BLaER1 treated with 17β-estradiol and CSF1 and Interleukin-3, amounts not matched to agents 10 nM and 100 nM (cell line): ENCODE measurements around the gene MUL1.

Experiments
- H3K27ac ChIP-seq, 11 experiments: shearing (Covaris generic); formaldehyde crosslinking; 2 replicates each; pipeline ENCODE4 v1.8.1; 2022
- H3K27me3 ChIP-seq, 11 experiments: shearing (Covaris generic); formaldehyde crosslinking; 2 replicates each; pipeline ENCODE4 v1.8.1; 2022
- H3K36me3 ChIP-seq, 11 experiments: shearing (Covaris generic); formaldehyde crosslinking; 2 replicates each; pipeline ENCODE4 v1.8.1; 2022
- H3K4me1 ChIP-seq, 10 experiments: shearing (Covaris generic); formaldehyde crosslinking; 2 replicates each; pipeline ENCODE4 v1.8.1; 2022
- H3K4me2 ChIP-seq, 11 experiments: shearing (Covaris generic); formaldehyde crosslinking; 2 replicates each; pipeline ENCODE4 v1.8.1; 2022
- H3K4me3 ChIP-seq, 10 experiments: shearing (Covaris generic); formaldehyde crosslinking; 2 replicates each; pipeline ENCODE4 v1.8.1; 2022
- H3K9ac ChIP-seq, 11 experiments: shearing (Covaris generic); formaldehyde crosslinking; 2 replicates each; pipeline ENCODE4 v1.8.1; 2022
- H3K9me3 ChIP-seq, 11 experiments: shearing (Covaris generic); formaldehyde crosslinking; replicated peaks in 1 of 11; 2 replicates each; pipeline ENCODE4 v1.8.1; 2022
- H4K20me1 ChIP-seq, 11 experiments: shearing (Covaris generic); formaldehyde crosslinking; 2 replicates each; pipeline ENCODE4 v1.8.1; 2022
- Cebpa-rat ChIP-seq, 11 experiments: shearing (Covaris generic); IDR thresholded peaks; 2 replicates each; pipeline ENCODE4 v1.8.1; 2022

Gene MUL1

GRCh38 chr1:20481643-20482498, 26.1 kb downstream of the MUL1 start:
- Histone ChIP-seq H3K27ac (no peak overlapping the region), H4K20me1 (peaks cover 0 to 44% (median 22%) of the 10 kb centered on the region in 11 experiments; a peak in 19 of 22 replicates), H3K4me3 (no peak overlapping the region), H3K4me1 (peaks cover 17 to 24% (median 21%) of the 10 kb centered on the region in 10 experiments; a peak in 19 of 20 replicates), H3K9ac (no peak overlapping the region), H3K9me3 (no peaks in the 10 kb centered on the region), H3K4me2 (no peak overlapping the region), H3K36me3 (no peaks in the 10 kb centered on the region), H3K27me3 (peaks cover 74 to 100% (median 95%) of the 10 kb centered on the region in 11 experiments)
- no peak for TF ChIP-seq Cebpa-rat (IDR thresholded peaks at IDR 0.05)

DNA sequence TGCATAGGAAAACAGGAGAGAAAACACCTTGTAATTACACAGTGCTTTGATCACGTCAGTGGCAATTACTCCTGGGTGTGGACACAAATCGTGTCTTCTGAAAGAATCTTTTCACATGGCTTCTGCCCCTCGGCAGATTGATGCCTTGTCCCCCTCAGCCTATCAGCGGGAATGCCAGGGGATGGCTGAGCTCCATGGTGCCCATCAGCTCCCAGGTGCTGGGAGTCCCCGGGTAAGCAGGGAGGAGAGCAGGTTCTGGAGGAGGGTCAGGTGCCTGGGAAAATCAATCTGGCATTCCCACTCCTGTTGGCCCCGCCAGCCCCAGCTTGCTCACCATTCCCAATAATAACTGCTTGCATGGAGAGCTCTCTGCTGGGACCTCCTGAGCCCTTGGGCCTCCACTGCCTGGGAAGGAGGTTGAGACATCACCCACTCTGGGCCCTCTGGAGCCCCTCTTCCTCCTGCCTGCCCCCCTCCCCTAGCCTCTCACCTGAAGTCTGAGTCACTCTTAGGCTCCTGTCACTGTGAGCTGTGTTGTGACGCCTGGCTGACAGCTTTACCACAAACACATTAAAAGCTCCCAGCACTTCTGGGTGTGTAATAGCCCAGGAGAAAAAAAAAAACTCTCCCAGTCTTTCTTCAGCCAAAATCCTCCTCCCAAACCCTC, 26.9 kb downstream of the MUL1 start:
- Histone ChIP-seq H3K9me3 (no peaks in the 10 kb centered on the region), H3K27me3 (peaks cover 74 to 100% (median 95%) of the 10 kb centered on the region in 11 experiments), H3K27ac (no peak overlapping the region), H3K4me1 (peaks cover 11 to 18% (median 16%) of the 10 kb centered on the region in 10 experiments; a peak in 19 of 20 replicates), H4K20me1 (peaks cover 0 to 39% (median 21%) of the 10 kb centered on the region in 11 experiments; a peak in 19 of 22 replicates), H3K4me2 (no peak overlapping the region), H3K36me3 (no peaks in the 10 kb centered on the region), H3K9ac (no peak overlapping the region), H3K4me3 (no peak overlapping the region)
- no peak for TF ChIP-seq Cebpa-rat (IDR thresholded peaks at IDR 0.05)

- no peaks in the 10 kb centered on the region for H3K36me3 ChIP-seq
- H3K4me1 ChIP-seq, result peaks cover 11 to 18% (median 15%) of the 10 kb centered on the region in 10 experiments; a peak in 19 of 20 replicates
- H4K20me1 ChIP-seq, result peaks cover 0 to 38% (median 21%) of the 10 kb centered on the region in 11 experiments; a peak in 19 of 22 replicates
- H3K27ac ChIP-seq, result no peak overlapping the region
- H3K4me3 ChIP-seq, result no peak overlapping the region
- TF ChIP-seq Cebpa-rat (IDR thresholded peaks at IDR 0.05), result no peak
- H3K4me2 ChIP-seq, result no peak overlapping the region
- H3K9me3 ChIP-seq, result no peaks in the 10 kb centered on the region
- H3K9ac ChIP-seq, result no peak overlapping the region
- H3K27me3 ChIP-seq, result peaks cover 74 to 100% (median 95%) of the 10 kb centered on the region in 11 experiments
Observed at GRCh38 chr1:20480243-20480944, 27.6 kb downstream of the MUL1 start.

- no peak for TF ChIP-seq Cebpa-rat (IDR thresholded peaks at IDR 0.05)
- no peak overlapping the region for H3K27ac ChIP-seq
- no peak overlapping the region for H3K9ac ChIP-seq
- peaks cover 71 to 100% (median 95%) of the 10 kb centered on the region in 11 experiments for H3K27me3 ChIP-seq
- H3K9me3 ChIP-seq, result no peaks in the 10 kb centered on the region
- H3K36me3 ChIP-seq, result no peaks in the 10 kb centered on the region
- peaks cover 5 to 13% (median 10%) of the 10 kb centered on the region in 10 experiments; a peak in 19 of 20 replicates for H3K4me1 ChIP-seq
- H4K20me1 ChIP-seq, result peaks cover 0 to 33% (median 16%) of the 10 kb centered on the region in 11 experiments; a peak in 19 of 22 replicates
- H3K4me3 ChIP-seq, result no peak overlapping the region
- H3K4me2 ChIP-seq, result no peak overlapping the region
Observed at GRCh38 chr1:20479840-20480239, 28.1 kb downstream of the MUL1 start.

- H3K4me1 ChIP-seq, result no peaks in the 10 kb centered on the region
- H3K4me3 ChIP-seq, result no peak overlapping the region
- no peak overlapping the region for H3K4me2 ChIP-seq
- H3K27ac ChIP-seq, result no peak overlapping the region
- no peaks in the 10 kb centered on the region for H3K9me3 ChIP-seq
- no peaks in the 10 kb centered on the region for H3K36me3 ChIP-seq
- H4K20me1 ChIP-seq, result peaks cover 0 to 16% (median 0%) of the 10 kb centered on the region in 11 experiments; a peak in 7 of 22 replicates
- TF ChIP-seq Cebpa-rat (IDR thresholded peaks at IDR 0.05), result no peak
- H3K9ac ChIP-seq, result no peak overlapping the region
- peaks cover 54 to 100% (median 91%) of the 10 kb centered on the region in 11 experiments for H3K27me3 ChIP-seq
Observed at GRCh38 chr1:20478057-20478635, 29.8 kb downstream of the MUL1 start.

DNA sequence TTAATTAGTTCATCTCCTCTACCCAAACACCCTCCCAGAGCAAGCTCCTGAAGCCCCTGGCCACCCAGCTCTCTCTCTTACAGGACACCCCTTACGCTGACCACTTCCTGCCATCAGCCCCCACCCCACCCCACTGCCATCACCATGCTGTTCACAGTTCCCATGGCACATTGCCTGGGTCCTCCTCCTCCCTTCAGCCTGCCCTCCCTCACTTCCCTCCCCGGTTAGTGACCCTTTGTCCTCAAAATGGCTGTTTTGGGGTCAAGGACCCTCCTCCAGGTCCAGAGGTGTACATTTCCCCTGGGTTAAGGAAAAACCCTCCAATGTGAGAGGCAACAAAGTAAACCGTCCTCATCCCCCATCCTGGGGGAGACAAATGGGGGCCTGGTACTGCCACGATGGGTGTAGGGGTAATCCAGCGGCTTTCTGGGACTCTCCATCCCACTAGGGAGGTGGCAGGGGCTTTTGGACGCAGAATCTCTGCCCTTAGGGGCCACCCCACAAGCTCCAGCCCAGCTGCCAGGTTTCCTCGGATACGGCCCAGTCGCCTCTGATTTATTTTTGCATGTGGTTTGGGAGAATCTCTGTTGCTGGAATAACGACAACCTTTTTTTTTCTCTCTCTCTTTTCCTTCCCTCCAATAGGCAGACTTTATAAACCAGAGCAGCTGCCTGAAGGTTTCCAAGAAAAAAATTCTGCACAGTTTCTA, 30.4 kb downstream of the MUL1 start:
- Histone ChIP-seq H4K20me1 (peaks cover 0 to 16% (median 0%) of the 10 kb centered on the region in 11 experiments; a peak in 8 of 22 replicates), H3K9ac (no peak overlapping the region), H3K4me2 (no peak overlapping the region), H3K27me3 (peaks cover 48 to 98% (median 85%) of the 10 kb centered on the region in 11 experiments), H3K9me3 (no peaks in the 10 kb centered on the region), H3K4me1 (no peaks in the 10 kb centered on the region), H3K4me3 (no peak overlapping the region), H3K27ac (no peak overlapping the region), H3K36me3 (no peaks in the 10 kb centered on the region)
- TF ChIP-seq Cebpa-rat (IDR thresholded peaks at IDR 0.05), result no peak

DNA sequence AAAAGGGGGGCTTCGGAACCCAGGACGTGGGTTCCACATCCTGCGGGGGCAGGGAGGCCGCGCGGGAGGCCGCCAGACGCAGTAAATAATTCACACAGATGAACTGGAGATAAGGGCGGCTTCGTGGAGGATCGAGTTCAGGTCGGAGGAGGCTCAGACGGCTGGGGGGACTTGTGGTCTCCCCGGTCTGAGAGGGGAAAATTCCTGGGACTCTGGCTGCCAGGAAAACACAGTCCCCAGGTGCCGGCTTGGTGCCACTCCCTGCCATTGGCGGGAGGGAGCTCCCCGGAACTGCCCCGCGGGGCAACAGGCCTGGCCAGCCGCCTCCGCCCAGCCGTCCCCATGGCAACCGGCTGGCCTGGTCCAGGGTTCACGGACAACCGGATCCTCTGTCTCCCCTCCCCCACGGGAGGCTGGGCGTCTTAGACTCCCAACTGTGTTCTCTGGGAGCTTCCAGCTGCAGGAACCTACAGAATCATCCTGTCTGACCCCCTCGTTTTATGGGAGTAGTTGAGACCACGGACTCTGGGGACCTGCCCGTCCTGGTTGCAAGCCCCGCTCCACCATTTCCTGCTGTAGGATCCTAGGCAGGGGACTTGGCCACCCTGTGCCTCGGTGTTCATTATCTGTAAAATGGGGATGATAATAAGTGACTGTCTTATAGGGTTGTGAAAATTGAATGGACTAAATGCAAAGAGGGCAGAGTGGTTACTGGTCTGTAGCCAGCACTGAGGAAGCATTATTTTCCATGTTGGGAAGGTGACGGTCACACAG, 31.5 kb downstream of the MUL1 start:
- H3K4me3 ChIP-seq, result no peak overlapping the region
- TF ChIP-seq Cebpa-rat (IDR thresholded peaks at IDR 0.05), result no peak
- no peak overlapping the region for H3K9ac ChIP-seq
- no peaks in the 10 kb centered on the region for H3K9me3 ChIP-seq
- peaks cover 0 to 10% (median 0%) of the 10 kb centered on the region in 11 experiments; a peak in 7 of 22 replicates for H4K20me1 ChIP-seq
- no peaks in the 10 kb centered on the region for H3K4me1 ChIP-seq
- no peaks in the 10 kb centered on the region for H3K36me3 ChIP-seq
- H3K27ac ChIP-seq, result no peak overlapping the region
- no peak overlapping the region for H3K4me2 ChIP-seq
- H3K27me3 ChIP-seq, result peaks cover 37 to 90% (median 74%) of the 10 kb centered on the region in 11 experiments
